H9 (cell line): ENCODE measurements around the gene POLE3. TPM values are rescaled to one million over a fixed set of nuclear protein-coding genes. Genes with fewer than 3 reads are reported as not detected.
A peak's percentile ranks its signal among the peaks of the same experiment; 100 is the strongest.

Experiments used
- DNase-seq: peaks from one replicate; pipeline ENCODE4 v3.0.0-alpha.2; 2017
- H2AFZ ChIP-seq: one replicate; pipeline ENCODE4 v1.6.1; 2013; ENCODE audit warnings: mild to moderate bottlenecking, low read length, control low read depth, moderate library complexity
- H2AK5ac ChIP-seq: 2 replicates; pipeline ENCODE4 v1.6.1; 2013; ENCODE audit warnings: low read length, control low read depth, mixed read lengths; ENCODE audit not compliant: insufficient read length
- H2BK120ac ChIP-seq: one replicate; pipeline ENCODE4 v1.6.1; 2013; ENCODE audit warnings: low read depth, mild to moderate bottlenecking, low read length, control low read depth, inconsistent platforms; ENCODE audit not compliant: poor library complexity, severe bottlenecking
- H2BK12ac ChIP-seq: 2 replicates; pipeline ENCODE4 v1.6.1; 2013; ENCODE audit warnings: low read length, control low read depth, mixed read lengths, low read depth; ENCODE audit not compliant: insufficient read length
- H2BK15ac ChIP-seq: 2 replicates; pipeline ENCODE4 v1.6.1; 2013; ENCODE audit warnings: low read depth, low read length, control low read depth
- H2BK20ac ChIP-seq: one replicate; pipeline ENCODE4 v1.6.1; 2013; ENCODE audit warnings: low read depth, mild to moderate bottlenecking, low read length, control low read depth, inconsistent platforms; ENCODE audit not compliant: poor library complexity, severe bottlenecking
- H2BK5ac ChIP-seq: 2 replicates; pipeline ENCODE4 v1.6.1; 2013; ENCODE audit warnings: low read length, control low read depth, mixed read lengths; ENCODE audit not compliant: insufficient read length
- H3K14ac ChIP-seq: 2 replicates; pipeline ENCODE4 v1.6.1; 2013; ENCODE audit warnings: low read length, control low read depth; ENCODE audit not compliant: insufficient read depth
- H3K18ac ChIP-seq: 2 replicates; pipeline ENCODE4 v1.6.1; 2013; ENCODE audit warnings: low read depth, mild to moderate bottlenecking, mixed read lengths, low read length, control low read depth; ENCODE audit not compliant: insufficient read length
- H3K23ac ChIP-seq: 2 replicates; pipeline ENCODE4 v1.6.1; 2013; ENCODE audit warnings: low read length, control low read depth, mixed read lengths, low read depth; ENCODE audit not compliant: insufficient read length
- H3K23me2 ChIP-seq: 2 replicates; pipeline ENCODE4 v1.6.1; 2013; ENCODE audit warnings: low read depth, mild to moderate bottlenecking, mixed read lengths, low read length, control low read depth; ENCODE audit not compliant: insufficient read length, poor library complexity, severe bottlenecking
- H3K27ac ChIP-seq: 2 replicates; pipeline ENCODE4 v1.5.1; 2013; ENCODE audit warnings: low read length, control low read depth, mixed read lengths, low read depth; ENCODE audit not compliant: insufficient read length
- H3K27me3 ChIP-seq: 2 replicates; pipeline ENCODE4 v1.6.1; 2013; ENCODE audit warnings: low read length, control low read depth, inconsistent platforms; ENCODE audit not compliant: insufficient read depth
- H3K4ac ChIP-seq: 2 replicates; pipeline ENCODE4 v1.6.1; 2013; ENCODE audit warnings: low read depth, mild to moderate bottlenecking, control low read depth, inconsistent platforms, low read length, moderate library complexity
- H3K4me1 ChIP-seq: 2 replicates; pipeline ENCODE4 v1.6.1; 2013; ENCODE audit warnings: low read length, control low read depth, inconsistent platforms; ENCODE audit not compliant: insufficient read depth
- H3K4me2 ChIP-seq: 2 replicates; pipeline ENCODE4 v1.6.1; 2013; ENCODE audit warnings: low read length, control low read depth, mixed read lengths; ENCODE audit not compliant: insufficient read length, insufficient read depth
- H3K56ac ChIP-seq: 2 replicates; pipeline ENCODE4 v1.6.1; 2013; ENCODE audit warnings: low read depth, mild to moderate bottlenecking, mixed read lengths, low read length, control low read depth; ENCODE audit not compliant: insufficient read length
- H3K79me1 ChIP-seq: 2 replicates; pipeline ENCODE4 v1.6.1; 2013; ENCODE audit warnings: low read depth, mild to moderate bottlenecking, moderate library complexity, low read length, control low read depth, inconsistent platforms; ENCODE audit not compliant: insufficient read depth, poor library complexity, severe bottlenecking
- H3K79me2 ChIP-seq: 2 replicates; pipeline ENCODE4 v1.6.1; 2013; ENCODE audit warnings: low read length, control low read depth, inconsistent platforms; ENCODE audit not compliant: insufficient read depth
- H3K9ac ChIP-seq: 2 replicates; pipeline ENCODE4 v1.6.1; 2013; ENCODE audit warnings: low read length, control low read depth, mixed read lengths; ENCODE audit not compliant: insufficient read length; ENCODE audit errors: extremely low read depth
- H3K9me3 ChIP-seq: one replicate; pipeline ENCODE4 v1.6.1; 2013; ENCODE audit warnings: low read depth, low read length, inconsistent platforms; ENCODE audit not compliant: control insufficient read depth
- H3T11ph ChIP-seq: one replicate; pipeline ENCODE4 v1.6.1; 2013; ENCODE audit warnings: mild to moderate bottlenecking, low read length, control low read depth, inconsistent platforms
- H4K20me1 ChIP-seq: one replicate; pipeline ENCODE4 v1.6.1; 2013; ENCODE audit not compliant: control insufficient read depth, insufficient read length, insufficient read depth
- H4K5ac ChIP-seq: 2 replicates; pipeline ENCODE4 v1.6.1; 2013; ENCODE audit warnings: low read depth, mild to moderate bottlenecking, mixed read lengths, low read length, control low read depth; ENCODE audit not compliant: insufficient read length
- H4K8ac ChIP-seq: replicated peaks from 2 replicates; pipeline ENCODE4 v1.6.1; 2013; ENCODE audit warnings: low read length, control low read depth, mixed read lengths, low read depth; ENCODE audit not compliant: insufficient read length
- H4K91ac ChIP-seq: 2 replicates; pipeline ENCODE4 v1.6.1; 2013; ENCODE audit warnings: low read depth, mild to moderate bottlenecking, moderate library complexity, mixed read lengths, low read length, control low read depth; ENCODE audit not compliant: insufficient read length
- H3K27ac Mint-ChIP-seq, 3 experiments: 2 replicates in 2 of 3; 3 replicates in 1 of 3; pipeline ENCODE4 v1.8.0; 2020 to 2021; ENCODE audit warnings: mixed read lengths in 3 of 3, mild to moderate bottlenecking in 1 of 3, moderate library complexity in 1 of 3
- H3K27me3 Mint-ChIP-seq: 2 replicates; pipeline ENCODE4 v1.8.0; 2021; ENCODE audit warnings: low read depth, mild to moderate bottlenecking, moderate library complexity, mixed read lengths
- H3K36me3 Mint-ChIP-seq, 3 experiments: 2 replicates in 2 of 3; 3 replicates in 1 of 3; pipeline ENCODE4 v1.8.0; 2020 to 2021; ENCODE audit warnings: low read depth in 3 of 3, mixed read lengths in 3 of 3; ENCODE audit not compliant: insufficient read depth in 1 of 3
- H3K4me1 Mint-ChIP-seq, 2 experiments: 2 replicates each; pipeline ENCODE4 v1.8.0; 2020; ENCODE audit warnings: mixed read lengths in 2 of 2
- H3K4me3 Mint-ChIP-seq, 2 experiments: 2 replicates in 1 of 2; 3 replicates in 1 of 2; pipeline ENCODE4 v1.8.0; 2020 to 2021; ENCODE audit warnings: mild to moderate bottlenecking in 2 of 2, mixed read lengths in 2 of 2, moderate library complexity in 1 of 2
- H3K9me3 Mint-ChIP-seq, 2 experiments: 2 replicates in 1 of 2; 3 replicates in 1 of 2; pipeline ENCODE4 v1.8.0; 2020; ENCODE audit warnings: mild to moderate bottlenecking in 2 of 2, mixed read lengths in 2 of 2, moderate library complexity in 1 of 2
- CTCF ChIP-seq: fragments of 200-600 bp; sonication (generic); conservative IDR thresholded peaks from 3 replicates; pipeline ENCODE4 v1.8.0; 2021; ENCODE audit warnings: antibody characterized with exemption, mild to moderate bottlenecking
- WGBS: extraction: QIAGEN DNeasy Blood & Tissue Kit; methylation state at CpG from one replicate; pipeline ENCODE4 v1.1.7; 2013; ENCODE audit warnings: missing lambda C conversion rate, low lambda C conversion rate, mixed read lengths; ENCODE audit not compliant: insufficient read length; ENCODE audit errors: extremely low coverage; 5-methylcytosine and 5-hydroxymethylcytosine counted together
- total RNA-seq: library from RNA; stranded (reverse); gene quantifications from 2 replicates; pipeline ENCODE4 v1.2.1, GENCODE V29; 2021

Gene POLE3
- total RNA-seq, 1 experiment from 2014 or later: 82.4 TPM

- no peak overlapping the region for H2BK20ac ChIP-seq
- no peaks in the 10 kb centered on the region for H3K9me3 ChIP-seq
- no peaks in the 10 kb centered on the region for H3K79me1 ChIP-seq
- no peak overlapping the region for H3K4ac ChIP-seq
- H3K56ac ChIP-seq: no peak overlapping the region
- DNase-seq: no peak
- H2AK5ac ChIP-seq: no peak overlapping the region
- H3K79me2 ChIP-seq: no peaks in the 10 kb centered on the region
- H3K4me1 ChIP-seq: no peaks in the 10 kb centered on the region
- no peaks in the 10 kb centered on the region for H3K27me3 Mint-ChIP-seq
- WGBS: no CpG with 5 or more reads among the region's 13 CpGs
- H3K27ac ChIP-seq: no peak overlapping the region
- no peaks in the 10 kb centered on the region for H3K9me3 Mint-ChIP-seq
- TF ChIP-seq CTCF: no peak
- no peak overlapping the region for H3K18ac ChIP-seq
- peaks cover 0 to 20% (median 9%) of the 10 kb centered on the region in 3 experiments; a peak in 5 of 7 replicates for H3K36me3 Mint-ChIP-seq
- peak overlapping the region; percentile 26 for H4K91ac ChIP-seq
- no peak overlapping the region for H2BK15ac ChIP-seq
- H2BK120ac ChIP-seq: no peak overlapping the region
- no peak overlapping the region for H4K5ac ChIP-seq
- H3K23ac ChIP-seq: no peak overlapping the region
- no peak overlapping the region for H3K4me2 ChIP-seq
- no peak overlapping the region for H3K14ac ChIP-seq
- H3K4me1 Mint-ChIP-seq: peaks cover 8 to 15% of the 10 kb centered on the region in 2 experiments
- no peak overlapping the region for H3T11ph ChIP-seq
- H2AFZ ChIP-seq: no peak overlapping the region
- no peak overlapping the region for H2BK5ac ChIP-seq
- H3K9ac ChIP-seq: no peak overlapping the region
- H4K8ac ChIP-seq: no peak overlapping the region
- no peaks in the 10 kb centered on the region for H3K27me3 ChIP-seq
- H4K20me1 ChIP-seq: no peaks in the 10 kb centered on the region
- H3K23me2 ChIP-seq: peaks cover 3% of the 10 kb centered on the region
- no peak overlapping the region for H3K27ac Mint-ChIP-seq
- no peak overlapping the region for H2BK12ac ChIP-seq
- H3K4me3 Mint-ChIP-seq: no peak overlapping the region
These were observed 41.3 kb downstream of the POLE3 start for GRCh38 chr9:113368982-113369854.
